Measurements from ENCODE around the gene KRT6B. TPM values are rescaled to one million over a fixed set of nuclear protein-coding genes. Genes with fewer than 3 reads are reported as not detected.

KRT6B gene
- total RNA-seq, 1 experiment from 2014 or later, result not detected

- no peaks in the 10 kb centered on the region for H3K4me1 ChIP-seq (ENCODE audit: insufficient read depth, low read length, poor library complexity, severe bottlenecking)
- TF ChIP-seq EZH2 (IDR thresholded peaks at IDR 0.05; ENCODE audit: borderline replicate concordance, low read depth, low read length, poor library complexity, severe bottlenecking), result no peak
- TF ChIP-seq, protein P1, sequence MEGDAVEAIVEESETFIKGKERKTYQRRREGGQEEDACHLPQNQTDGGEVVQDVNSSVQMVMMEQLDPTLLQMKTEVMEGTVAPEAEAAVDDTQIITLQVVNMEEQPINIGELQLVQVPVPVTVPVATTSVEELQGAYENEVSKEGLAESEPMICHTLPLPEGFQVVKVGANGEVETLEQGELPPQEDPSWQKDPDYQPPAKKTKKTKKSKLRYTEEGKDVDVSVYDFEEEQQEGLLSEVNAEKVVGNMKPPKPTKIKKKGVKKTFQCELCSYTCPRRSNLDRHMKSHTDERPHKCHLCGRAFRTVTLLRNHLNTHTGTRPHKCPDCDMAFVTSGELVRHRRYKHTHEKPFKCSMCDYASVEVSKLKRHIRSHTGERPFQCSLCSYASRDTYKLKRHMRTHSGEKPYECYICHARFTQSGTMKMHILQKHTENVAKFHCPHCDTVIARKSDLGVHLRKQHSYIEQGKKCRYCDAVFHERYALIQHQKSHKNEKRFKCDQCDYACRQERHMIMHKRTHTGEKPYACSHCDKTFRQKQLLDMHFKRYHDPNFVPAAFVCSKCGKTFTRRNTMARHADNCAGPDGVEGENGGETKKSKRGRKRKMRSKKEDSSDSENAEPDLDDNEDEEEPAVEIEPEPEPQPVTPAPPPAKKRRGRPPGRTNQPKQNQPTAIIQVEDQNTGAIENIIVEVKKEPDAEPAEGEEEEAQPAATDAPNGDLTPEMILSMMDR (conservative IDR thresholded peaks at IDR 0.05; ENCODE audit: low read depth, low read length), result no peak
- ChIA-PET POLR2A (ENCODE audit: low non-redundant PET) (no interaction called here), CTCF (no interaction called here)
- intact Hi-C loops (cut with micrococcal nuclease; ENCODE audit: unreplicated experiment), result no loop called here
- no TSS peak for BruUV-seq (replicated peaks)
- no peak overlapping the region for H3K27ac ChIP-seq (ENCODE audit: low read depth, low read length, poor library complexity, severe bottlenecking)
- H3K27me3 ChIP-seq (replicated peaks; ENCODE audit: insufficient read depth, low read depth, low read length, poor library complexity), result peaks cover 45% of the 10 kb centered on the region
- H3K4me3 ChIP-seq (ENCODE audit: low read depth, low read length, poor library complexity, severe bottlenecking), result no peak overlapping the region
- no peaks in the 10 kb centered on the region for H3K36me3 ChIP-seq (ENCODE audit: insufficient read depth, low read length, poor library complexity, severe bottlenecking)
- H3K9me3 ChIP-seq (ENCODE audit: low read depth, low read length, poor library complexity, severe bottlenecking), result peaks cover 12% of the 10 kb centered on the region
- no peak for DNase-seq (ENCODE audit: low spot score)
Measured at GRCh38 chr12:52486166-52487105, 34.5 kb upstream of the KRT6B start.

GRCh38 chr12:52480073-52480472, 28.1 kb upstream of the KRT6B start:
- Histone ChIP-seq H3K4me3 (ENCODE audit: low read depth, low read length, poor library complexity, severe bottlenecking) (no peak overlapping the region), H3K36me3 (ENCODE audit: insufficient read depth, low read length, poor library complexity, severe bottlenecking) (no peaks in the 10 kb centered on the region), H3K27me3 (replicated peaks; ENCODE audit: insufficient read depth, low read depth, low read length, poor library complexity) (peaks cover 18% of the 10 kb centered on the region), H3K4me1 (ENCODE audit: insufficient read depth, low read length, poor library complexity, severe bottlenecking) (no peaks in the 10 kb centered on the region), H3K27ac (ENCODE audit: low read depth, low read length, poor library complexity, severe bottlenecking) (no peak overlapping the region), H3K9me3 (ENCODE audit: low read depth, low read length, poor library complexity, severe bottlenecking) (peaks cover 7% of the 10 kb centered on the region)
- ChIA-PET POLR2A (ENCODE audit: low non-redundant PET) (no interaction called here), CTCF (no interaction called here)
- DNase-seq (ENCODE audit: low spot score), result no peak
- intact Hi-C loops (cut with micrococcal nuclease; ENCODE audit: unreplicated experiment), result no loop called here
- TF ChIP-seq EZH2 (IDR thresholded peaks at IDR 0.05; ENCODE audit: borderline replicate concordance, low read depth, low read length, poor library complexity, severe bottlenecking), result no peak
- TF ChIP-seq, protein P1 (conservative IDR thresholded peaks at IDR 0.05; ENCODE audit: low read depth, low read length), result no peak
- no TSS peak for BruUV-seq (replicated peaks)

- H3K4me1 ChIP-seq (ENCODE audit: insufficient read depth, low read length, poor library complexity, severe bottlenecking), result no peaks in the 10 kb centered on the region
- intact Hi-C loops (cut with micrococcal nuclease; ENCODE audit: unreplicated experiment), result no loop called here
- TF ChIP-seq, protein P1 (conservative IDR thresholded peaks at IDR 0.05; ENCODE audit: low read depth, low read length), result no peak
- BruUV-seq (replicated peaks), result no TSS peak
- peaks cover 7% of the 10 kb centered on the region for H3K27me3 ChIP-seq (replicated peaks; ENCODE audit: insufficient read depth, low read depth, low read length, poor library complexity)
- no peak for DNase-seq (ENCODE audit: low spot score)
- ChIA-PET POLR2A (ENCODE audit: low non-redundant PET) (no interaction called here), CTCF (no interaction called here)
- H3K27ac ChIP-seq (ENCODE audit: low read depth, low read length, poor library complexity, severe bottlenecking), result no peak overlapping the region
- no peak overlapping the region for H3K4me3 ChIP-seq (ENCODE audit: low read depth, low read length, poor library complexity, severe bottlenecking)
- H3K36me3 ChIP-seq (ENCODE audit: insufficient read depth, low read length, poor library complexity, severe bottlenecking), result no peaks in the 10 kb centered on the region
- H3K9me3 ChIP-seq (ENCODE audit: low read depth, low read length, poor library complexity, severe bottlenecking), result no peaks in the 10 kb centered on the region
Measured at GRCh38 chr12:52477651-52478050, 25.7 kb upstream of the KRT6B start.
